ENCODE data around the gene BCAS3.

GRCh38 chr17:61202564-61202963 lies 524.9 kb downstream of the BCAS3 start:
- TF ChIP-seq CTCF (IDR thresholded peaks at IDR 0.05; ENCODE audit: low read depth, low read length, poor library complexity, severe bottlenecking): no peak
- TF ChIP-seq EZH2phosphoT487 (IDR thresholded peaks at IDR 0.05; ENCODE audit: borderline replicate concordance, low read length): no peak

All from DOHH2 (cell line).